WI38 (cell line): ENCODE data around the gene PTTG1IP.

ENCODE experiments used
- H3K4me3 ChIP-seq: 2 replicates; pipeline ENCODE4 v1.5.1; 2011; ENCODE audit warnings: low read depth, mild to moderate bottlenecking, control low read depth, low read length
- TF ChIP-seq, protein P1 (sequence below): IDR thresholded peaks from 2 replicates; pipeline ENCODE4 v1.5.1; 2012; ENCODE audit warnings: low read depth, mild to moderate bottlenecking, control low read depth, low read length

Gene PTTG1IP

DNA sequence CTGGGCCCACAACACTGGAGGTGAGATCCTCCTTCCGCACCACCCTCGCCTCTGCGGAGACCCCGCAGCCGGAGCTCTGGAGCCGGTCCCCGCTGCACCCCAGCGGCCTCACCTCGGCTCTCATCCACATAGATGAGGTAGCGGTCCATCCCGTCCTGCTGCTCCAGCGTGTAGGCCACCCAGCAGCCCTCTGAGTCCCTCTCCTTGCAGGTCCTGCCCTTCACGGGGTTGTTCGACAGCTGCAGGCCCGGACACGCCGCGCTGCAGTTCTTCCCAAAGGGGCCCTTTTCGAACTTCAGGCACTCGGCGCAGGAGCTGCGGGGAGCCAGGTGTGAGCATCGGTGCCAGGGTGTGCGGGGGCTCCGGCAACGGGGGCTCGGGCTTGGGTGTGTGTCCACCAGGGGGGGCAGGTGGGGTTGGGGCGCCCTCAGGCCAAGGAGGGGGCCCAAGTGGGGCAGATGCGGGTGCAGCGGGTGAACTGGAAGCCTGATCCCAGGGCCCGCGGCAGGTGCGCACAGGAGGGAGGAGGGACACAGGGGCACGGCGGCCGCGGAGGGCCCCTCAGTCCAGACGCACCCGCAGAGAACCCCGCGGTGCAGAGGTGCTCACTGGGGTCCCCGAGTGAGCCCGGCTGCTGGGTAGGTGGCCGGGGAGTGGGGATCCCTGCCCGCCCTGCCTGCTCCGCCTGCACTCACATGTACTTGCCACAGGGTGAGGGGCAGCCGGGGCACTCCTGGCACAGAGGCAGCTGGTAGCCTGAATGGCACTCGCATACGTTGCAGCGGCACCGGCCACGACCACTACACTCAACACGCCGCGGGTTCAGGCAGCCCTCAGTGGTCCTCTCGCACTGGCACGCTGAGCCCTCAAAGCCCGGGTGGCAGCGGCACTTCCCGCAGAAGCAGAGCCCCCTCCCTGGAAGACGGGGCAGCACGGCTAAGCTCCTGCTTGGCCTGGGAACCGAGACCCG lies 15.4 kb upstream of the PTTG1IP start:
- TF ChIP-seq, protein P1, sequence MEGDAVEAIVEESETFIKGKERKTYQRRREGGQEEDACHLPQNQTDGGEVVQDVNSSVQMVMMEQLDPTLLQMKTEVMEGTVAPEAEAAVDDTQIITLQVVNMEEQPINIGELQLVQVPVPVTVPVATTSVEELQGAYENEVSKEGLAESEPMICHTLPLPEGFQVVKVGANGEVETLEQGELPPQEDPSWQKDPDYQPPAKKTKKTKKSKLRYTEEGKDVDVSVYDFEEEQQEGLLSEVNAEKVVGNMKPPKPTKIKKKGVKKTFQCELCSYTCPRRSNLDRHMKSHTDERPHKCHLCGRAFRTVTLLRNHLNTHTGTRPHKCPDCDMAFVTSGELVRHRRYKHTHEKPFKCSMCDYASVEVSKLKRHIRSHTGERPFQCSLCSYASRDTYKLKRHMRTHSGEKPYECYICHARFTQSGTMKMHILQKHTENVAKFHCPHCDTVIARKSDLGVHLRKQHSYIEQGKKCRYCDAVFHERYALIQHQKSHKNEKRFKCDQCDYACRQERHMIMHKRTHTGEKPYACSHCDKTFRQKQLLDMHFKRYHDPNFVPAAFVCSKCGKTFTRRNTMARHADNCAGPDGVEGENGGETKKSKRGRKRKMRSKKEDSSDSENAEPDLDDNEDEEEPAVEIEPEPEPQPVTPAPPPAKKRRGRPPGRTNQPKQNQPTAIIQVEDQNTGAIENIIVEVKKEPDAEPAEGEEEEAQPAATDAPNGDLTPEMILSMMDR, result no peak
- H3K4me3 ChIP-seq, result no peak overlapping the region

DNA sequence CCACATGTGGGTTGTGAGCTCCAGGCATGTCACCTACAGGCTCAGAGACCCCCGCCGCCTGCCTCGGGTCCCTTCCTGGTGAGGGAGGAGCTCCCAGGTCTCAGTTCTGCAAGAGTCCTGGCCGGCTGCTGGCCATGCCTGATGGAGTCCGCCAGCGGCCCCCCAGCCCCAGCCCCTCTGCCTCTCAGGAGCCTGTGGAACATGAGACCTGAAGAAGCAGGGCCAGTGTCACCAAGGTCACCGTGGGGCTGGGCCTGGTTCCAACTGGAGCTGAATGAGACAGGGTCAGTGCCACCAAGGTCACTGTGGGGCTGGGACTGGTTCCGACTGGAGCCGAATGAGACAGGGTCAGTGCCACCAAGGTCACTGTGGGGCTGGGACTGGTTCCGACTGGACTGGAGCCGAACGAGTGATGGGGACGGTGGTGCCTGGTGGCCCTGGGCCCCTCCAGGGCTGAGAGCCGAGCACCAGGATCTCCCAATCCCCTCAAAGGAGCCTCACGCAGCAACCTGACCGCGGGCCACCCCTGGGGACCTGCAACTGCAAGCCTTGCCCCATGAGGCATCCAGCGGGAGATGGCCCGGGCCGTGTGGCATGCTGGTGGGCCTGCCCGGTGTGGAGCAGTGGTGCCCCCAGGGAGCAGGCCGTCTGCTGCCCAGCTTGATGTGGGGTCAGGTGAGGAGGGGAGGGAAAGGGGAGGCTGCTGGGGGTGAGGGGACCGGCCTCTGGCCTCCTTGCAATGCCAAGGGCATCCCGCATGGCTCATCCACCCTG lies 14.5 kb upstream of the PTTG1IP start:
- TF ChIP-seq, protein P1, result no peak
- no peak overlapping the region for H3K4me3 ChIP-seq

DNA sequence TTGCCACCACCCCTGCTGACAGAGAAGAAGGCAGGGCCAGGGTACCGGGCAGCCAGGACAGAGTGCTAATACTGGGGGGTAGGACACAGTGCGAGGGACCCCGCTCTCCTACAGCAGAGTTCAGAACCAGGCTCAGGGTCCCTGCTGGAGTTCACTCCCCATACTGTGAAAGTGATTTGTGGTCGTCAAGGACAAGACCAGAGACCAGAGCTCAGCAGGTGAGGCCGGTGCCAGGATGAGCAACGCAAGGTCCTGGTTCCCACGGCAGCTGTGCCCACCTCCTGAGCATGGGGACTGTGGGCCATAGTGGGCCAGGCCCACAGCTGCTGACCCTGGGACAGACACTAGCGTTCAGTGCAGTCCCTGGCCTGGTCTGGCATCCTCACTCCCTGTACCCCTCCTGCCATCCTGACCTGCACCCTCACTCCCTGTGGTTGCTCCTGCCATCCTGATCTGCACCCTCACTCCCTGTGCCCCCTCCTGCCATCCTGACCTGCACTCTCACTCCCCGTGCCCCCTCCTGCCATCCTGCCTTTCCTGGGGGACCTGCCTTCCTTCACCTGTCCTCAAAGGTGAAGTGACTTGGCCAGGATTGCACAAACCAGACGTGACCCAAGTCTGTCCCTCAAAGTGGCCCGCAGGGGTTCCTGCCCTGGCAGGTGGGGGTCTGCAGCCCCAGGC lies 13.8 kb upstream of the PTTG1IP start:
- H3K4me3 ChIP-seq, result no peak overlapping the region
- TF ChIP-seq, protein P1, result no peak

DNA sequence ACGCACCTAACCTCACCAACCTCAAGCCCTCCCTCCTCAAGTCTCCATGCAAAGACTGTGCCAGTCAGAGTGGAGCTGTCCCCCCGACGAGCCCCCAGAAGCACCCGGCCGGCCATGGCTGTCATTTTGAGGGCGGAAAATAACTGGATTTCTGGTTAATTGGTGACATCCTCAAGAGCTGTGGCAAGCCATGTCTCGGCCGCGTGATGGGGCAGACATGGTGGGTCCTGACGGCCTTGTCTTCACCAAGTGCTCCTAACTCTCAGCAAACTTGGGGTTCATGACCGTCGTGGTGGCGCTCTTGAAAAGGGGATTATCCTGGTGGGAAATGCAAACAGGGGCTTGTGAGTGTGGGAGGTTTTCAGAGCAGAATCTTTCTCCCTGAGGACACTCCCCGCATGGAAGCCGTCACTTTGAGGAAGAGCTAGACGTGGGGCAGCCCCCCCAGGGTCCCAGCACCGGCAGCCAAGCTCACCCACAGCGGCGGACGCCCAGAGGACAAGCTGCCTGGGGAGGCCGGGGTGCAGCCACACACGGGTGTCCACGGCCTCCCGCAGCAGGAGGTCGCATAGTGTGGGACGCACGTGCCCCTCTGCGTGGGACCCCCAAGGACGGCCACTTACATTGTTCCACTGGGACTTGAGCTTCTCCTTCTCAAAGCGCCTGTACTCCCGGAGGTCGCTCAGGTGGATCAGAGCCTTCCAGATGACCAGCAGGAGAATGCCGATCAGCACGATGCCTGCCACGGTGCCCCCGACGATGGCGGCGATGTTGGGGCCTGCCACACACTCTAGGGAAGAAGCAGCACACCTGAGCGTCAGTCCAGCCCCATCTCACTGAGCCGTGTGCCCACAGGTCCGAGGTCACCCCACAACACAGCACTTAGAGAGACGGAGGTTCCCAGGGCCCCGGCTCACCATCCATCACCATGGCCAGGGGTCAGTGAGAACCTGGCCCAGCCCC lies 12.9 kb upstream of the PTTG1IP start:
- TF ChIP-seq, protein P1, result no peak

DNA sequence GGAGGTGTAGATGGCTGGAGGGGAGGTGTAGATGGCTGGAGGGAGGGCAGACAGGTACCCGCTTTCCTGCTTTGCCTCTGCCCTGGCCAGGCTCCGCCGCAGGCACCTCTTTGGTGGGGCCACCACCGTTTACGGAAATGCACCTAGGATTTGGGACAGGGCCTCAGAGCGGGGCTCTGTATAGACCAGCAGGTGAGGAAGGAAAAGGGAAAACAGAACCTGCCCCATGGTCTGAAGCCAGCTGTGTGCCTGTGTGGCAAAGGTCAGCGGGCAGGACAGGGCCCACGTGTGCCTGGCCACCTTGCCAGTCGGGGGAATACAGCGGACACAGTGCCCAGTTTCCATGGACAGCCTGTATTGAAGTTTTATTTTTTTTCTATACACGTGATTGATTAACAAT lies 12.1 kb upstream of the PTTG1IP start:
- TF ChIP-seq, protein P1, result no peak
- H3K4me3 ChIP-seq, result no peak overlapping the region

More for the DNA sequence above, 12.9 kb upstream of the PTTG1IP start:
- H3K4me3 ChIP-seq, result no peak overlapping the region

DNA sequence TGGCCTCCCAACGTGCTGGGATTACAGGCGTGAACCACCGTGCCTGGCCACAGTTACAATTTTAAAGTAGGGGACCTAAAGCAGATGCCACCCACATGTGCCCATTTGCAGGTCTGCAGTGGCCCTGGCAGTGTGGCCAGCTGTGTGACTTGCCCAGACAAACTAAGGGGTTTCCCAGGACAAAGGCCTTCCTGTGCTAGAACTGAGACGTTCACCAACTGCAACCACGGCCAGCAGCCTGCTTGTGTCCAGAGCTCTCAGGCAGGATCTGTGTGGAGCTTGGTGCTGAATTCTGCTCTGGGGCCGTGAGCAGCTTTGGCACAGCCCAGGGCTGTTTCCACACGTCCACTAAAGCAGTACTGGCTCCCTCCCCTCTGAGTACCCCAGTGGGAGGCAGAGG lies 10.6 kb upstream of the PTTG1IP start:
- no peak overlapping the region for H3K4me3 ChIP-seq
- TF ChIP-seq, protein P1, result no peak
